ENCODE results near the gene SARDH.

GRCh38 chr9:133711428-133712220, 26.5 kb downstream of the SARDH start:
- TF ChIP-seq CTCF (IDR thresholded peaks at IDR 0.05) (no peak), POLR2A (IDR thresholded peaks at IDR 0.05) (no peak), POLR2AphosphoS5 (IDR thresholded peaks at IDR 0.05) (no peak)
